H9 (cell line): ENCODE measurements around the gene SPEN. TPM values are rescaled to one million over a fixed set of nuclear protein-coding genes. Genes with fewer than 3 reads are reported as not detected.
A peak's percentile ranks its signal among the peaks of the same experiment; 100 is the strongest.

ENCODE experiments used
- DNase-seq: peaks from one replicate; pipeline ENCODE4 v3.0.0-alpha.2; 2017
- H2AFZ ChIP-seq: one replicate; pipeline ENCODE4 v1.6.1; 2013; ENCODE audit warnings: mild to moderate bottlenecking, low read length, control low read depth, moderate library complexity
- H2AK5ac ChIP-seq: 2 replicates; pipeline ENCODE4 v1.6.1; 2013; ENCODE audit warnings: low read length, control low read depth, mixed read lengths; ENCODE audit not compliant: insufficient read length
- H2BK120ac ChIP-seq: one replicate; pipeline ENCODE4 v1.6.1; 2013; ENCODE audit warnings: low read depth, mild to moderate bottlenecking, low read length, control low read depth, inconsistent platforms; ENCODE audit not compliant: poor library complexity, severe bottlenecking
- H2BK12ac ChIP-seq: 2 replicates; pipeline ENCODE4 v1.6.1; 2013; ENCODE audit warnings: low read length, control low read depth, mixed read lengths, low read depth; ENCODE audit not compliant: insufficient read length
- H2BK15ac ChIP-seq: 2 replicates; pipeline ENCODE4 v1.6.1; 2013; ENCODE audit warnings: low read depth, low read length, control low read depth
- H2BK20ac ChIP-seq: one replicate; pipeline ENCODE4 v1.6.1; 2013; ENCODE audit warnings: low read depth, mild to moderate bottlenecking, low read length, control low read depth, inconsistent platforms; ENCODE audit not compliant: poor library complexity, severe bottlenecking
- H2BK5ac ChIP-seq: 2 replicates; pipeline ENCODE4 v1.6.1; 2013; ENCODE audit warnings: low read length, control low read depth, mixed read lengths; ENCODE audit not compliant: insufficient read length
- H3K14ac ChIP-seq: 2 replicates; pipeline ENCODE4 v1.6.1; 2013; ENCODE audit warnings: low read length, control low read depth; ENCODE audit not compliant: insufficient read depth
- H3K18ac ChIP-seq: 2 replicates; pipeline ENCODE4 v1.6.1; 2013; ENCODE audit warnings: low read depth, mild to moderate bottlenecking, mixed read lengths, low read length, control low read depth; ENCODE audit not compliant: insufficient read length
- H3K23ac ChIP-seq: 2 replicates; pipeline ENCODE4 v1.6.1; 2013; ENCODE audit warnings: low read length, control low read depth, mixed read lengths, low read depth; ENCODE audit not compliant: insufficient read length
- H3K23me2 ChIP-seq: 2 replicates; pipeline ENCODE4 v1.6.1; 2013; ENCODE audit warnings: low read depth, mild to moderate bottlenecking, mixed read lengths, low read length, control low read depth; ENCODE audit not compliant: insufficient read length, poor library complexity, severe bottlenecking
- H3K27ac ChIP-seq: 2 replicates; pipeline ENCODE4 v1.5.1; 2013; ENCODE audit warnings: low read length, control low read depth, mixed read lengths, low read depth; ENCODE audit not compliant: insufficient read length
- H3K27me3 ChIP-seq: 2 replicates; pipeline ENCODE4 v1.6.1; 2013; ENCODE audit warnings: low read length, control low read depth, inconsistent platforms; ENCODE audit not compliant: insufficient read depth
- H3K4ac ChIP-seq: 2 replicates; pipeline ENCODE4 v1.6.1; 2013; ENCODE audit warnings: low read depth, mild to moderate bottlenecking, control low read depth, inconsistent platforms, low read length, moderate library complexity
- H3K4me1 ChIP-seq: 2 replicates; pipeline ENCODE4 v1.6.1; 2013; ENCODE audit warnings: low read length, control low read depth, inconsistent platforms; ENCODE audit not compliant: insufficient read depth
- H3K4me2 ChIP-seq: 2 replicates; pipeline ENCODE4 v1.6.1; 2013; ENCODE audit warnings: low read length, control low read depth, mixed read lengths; ENCODE audit not compliant: insufficient read length, insufficient read depth
- H3K56ac ChIP-seq: 2 replicates; pipeline ENCODE4 v1.6.1; 2013; ENCODE audit warnings: low read depth, mild to moderate bottlenecking, mixed read lengths, low read length, control low read depth; ENCODE audit not compliant: insufficient read length
- H3K79me1 ChIP-seq: 2 replicates; pipeline ENCODE4 v1.6.1; 2013; ENCODE audit warnings: low read depth, mild to moderate bottlenecking, moderate library complexity, low read length, control low read depth, inconsistent platforms; ENCODE audit not compliant: insufficient read depth, poor library complexity, severe bottlenecking
- H3K79me2 ChIP-seq: 2 replicates; pipeline ENCODE4 v1.6.1; 2013; ENCODE audit warnings: low read length, control low read depth, inconsistent platforms; ENCODE audit not compliant: insufficient read depth
- H3K9ac ChIP-seq: 2 replicates; pipeline ENCODE4 v1.6.1; 2013; ENCODE audit warnings: low read length, control low read depth, mixed read lengths; ENCODE audit not compliant: insufficient read length; ENCODE audit errors: extremely low read depth
- H3K9me3 ChIP-seq: one replicate; pipeline ENCODE4 v1.6.1; 2013; ENCODE audit warnings: low read depth, low read length, inconsistent platforms; ENCODE audit not compliant: control insufficient read depth
- H3T11ph ChIP-seq: one replicate; pipeline ENCODE4 v1.6.1; 2013; ENCODE audit warnings: mild to moderate bottlenecking, low read length, control low read depth, inconsistent platforms
- H4K20me1 ChIP-seq: one replicate; pipeline ENCODE4 v1.6.1; 2013; ENCODE audit not compliant: control insufficient read depth, insufficient read length, insufficient read depth
- H4K5ac ChIP-seq: 2 replicates; pipeline ENCODE4 v1.6.1; 2013; ENCODE audit warnings: low read depth, mild to moderate bottlenecking, mixed read lengths, low read length, control low read depth; ENCODE audit not compliant: insufficient read length
- H4K8ac ChIP-seq: replicated peaks from 2 replicates; pipeline ENCODE4 v1.6.1; 2013; ENCODE audit warnings: low read length, control low read depth, mixed read lengths, low read depth; ENCODE audit not compliant: insufficient read length
- H4K91ac ChIP-seq: 2 replicates; pipeline ENCODE4 v1.6.1; 2013; ENCODE audit warnings: low read depth, mild to moderate bottlenecking, moderate library complexity, mixed read lengths, low read length, control low read depth; ENCODE audit not compliant: insufficient read length
- H3K27ac Mint-ChIP-seq, 3 experiments: 2 replicates in 2 of 3; 3 replicates in 1 of 3; pipeline ENCODE4 v1.8.0; 2020 to 2021; ENCODE audit warnings: mixed read lengths in 3 of 3, mild to moderate bottlenecking in 1 of 3, moderate library complexity in 1 of 3
- H3K27me3 Mint-ChIP-seq: 2 replicates; pipeline ENCODE4 v1.8.0; 2021; ENCODE audit warnings: low read depth, mild to moderate bottlenecking, moderate library complexity, mixed read lengths
- H3K36me3 Mint-ChIP-seq, 3 experiments: 2 replicates in 2 of 3; 3 replicates in 1 of 3; pipeline ENCODE4 v1.8.0; 2020 to 2021; ENCODE audit warnings: low read depth in 3 of 3, mixed read lengths in 3 of 3; ENCODE audit not compliant: insufficient read depth in 1 of 3
- H3K4me1 Mint-ChIP-seq, 2 experiments: 2 replicates each; pipeline ENCODE4 v1.8.0; 2020; ENCODE audit warnings: mixed read lengths in 2 of 2
- H3K4me3 Mint-ChIP-seq, 2 experiments: 2 replicates in 1 of 2; 3 replicates in 1 of 2; pipeline ENCODE4 v1.8.0; 2020 to 2021; ENCODE audit warnings: mild to moderate bottlenecking in 2 of 2, mixed read lengths in 2 of 2, moderate library complexity in 1 of 2
- H3K9me3 Mint-ChIP-seq, 2 experiments: 2 replicates in 1 of 2; 3 replicates in 1 of 2; pipeline ENCODE4 v1.8.0; 2020; ENCODE audit warnings: mild to moderate bottlenecking in 2 of 2, mixed read lengths in 2 of 2, moderate library complexity in 1 of 2
- WGBS: extraction: QIAGEN DNeasy Blood & Tissue Kit; methylation state at CpG from one replicate; pipeline ENCODE4 v1.1.7; 2013; ENCODE audit warnings: missing lambda C conversion rate, low lambda C conversion rate, mixed read lengths; ENCODE audit not compliant: insufficient read length; ENCODE audit errors: extremely low coverage; 5-methylcytosine and 5-hydroxymethylcytosine counted together
- total RNA-seq: library from RNA; stranded (reverse); gene quantifications from 2 replicates; pipeline ENCODE4 v1.2.1, GENCODE V29; 2021
- TF ChIP-seq, protein P1 (sequence below): fragments of 200-600 bp; sonication (generic); conservative IDR thresholded peaks from 3 replicates; pipeline ENCODE4 v1.8.0; 2021; ENCODE audit warnings: antibody characterized with exemption, mild to moderate bottlenecking

The SPEN gene
- total RNA-seq, 1 experiment from 2014 or later: 59.6 TPM

DNA sequence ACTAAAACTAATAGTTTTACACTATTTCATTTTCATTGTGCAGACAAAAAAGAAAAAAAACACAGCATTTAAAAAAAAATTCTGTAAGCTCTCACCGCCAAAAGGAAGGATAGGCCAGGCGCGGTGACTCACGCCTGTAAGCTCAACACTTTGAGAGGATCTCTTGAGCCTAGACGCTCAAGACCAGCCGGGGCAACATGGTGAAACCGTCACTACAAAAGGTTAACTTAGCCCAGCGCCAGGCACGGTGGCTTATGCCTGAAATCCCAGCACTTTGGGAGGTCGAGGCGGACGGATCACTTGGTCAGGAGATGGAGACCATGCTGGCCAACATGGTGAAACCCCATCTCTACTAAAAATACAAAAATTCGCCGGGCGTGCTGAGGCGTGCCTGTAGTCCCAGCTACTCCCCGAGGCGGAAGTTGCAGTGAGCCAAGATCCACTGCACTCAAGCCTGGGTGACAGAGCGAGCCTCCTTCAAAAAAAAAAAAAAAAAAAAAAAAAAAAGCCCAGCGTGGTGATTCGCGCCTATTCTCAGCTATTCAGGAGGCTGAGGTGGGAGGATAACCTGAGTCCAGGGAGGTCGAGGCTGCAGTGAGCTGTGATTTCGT, 14.3 kb upstream of the SPEN start:
- DNase-seq: peak; percentile 45
- peaks cover 3% of the 10 kb centered on the region; the same call in 1 of the 2 replicates for H3K4me1 ChIP-seq
- H3K14ac ChIP-seq: no peak overlapping the region
- H3K27ac ChIP-seq: no peak overlapping the region
- no peak overlapping the region for H3K4ac ChIP-seq
- H4K20me1 ChIP-seq: no peaks in the 10 kb centered on the region
- no peak overlapping the region for H3K9ac ChIP-seq
- Mint-ChIP-seq H3K36me3 (peaks cover 7 to 11% (median 7%) of the 10 kb centered on the region in 3 experiments; a peak in 6 of 7 replicates), H3K27ac (peak overlapping the region; percentile 11 to 100 (median 92); a peak in 5 of 7 replicates), H3K27me3 (no peaks in the 10 kb centered on the region), H3K9me3 (no peaks in the 10 kb centered on the region; a peak in 1 of 5 replicates), H3K4me1 (peaks cover 40 to 45% of the 10 kb centered on the region in 2 experiments), H3K4me3 (peak overlapping the region; percentile 78 to 92)
- H2BK120ac ChIP-seq: no peak overlapping the region
- H4K5ac ChIP-seq: no peak overlapping the region
- H3T11ph ChIP-seq: no peak overlapping the region
- no peaks in the 10 kb centered on the region for H3K27me3 ChIP-seq
- H3K79me2 ChIP-seq: no peaks in the 10 kb centered on the region
- TF ChIP-seq, protein P1, sequence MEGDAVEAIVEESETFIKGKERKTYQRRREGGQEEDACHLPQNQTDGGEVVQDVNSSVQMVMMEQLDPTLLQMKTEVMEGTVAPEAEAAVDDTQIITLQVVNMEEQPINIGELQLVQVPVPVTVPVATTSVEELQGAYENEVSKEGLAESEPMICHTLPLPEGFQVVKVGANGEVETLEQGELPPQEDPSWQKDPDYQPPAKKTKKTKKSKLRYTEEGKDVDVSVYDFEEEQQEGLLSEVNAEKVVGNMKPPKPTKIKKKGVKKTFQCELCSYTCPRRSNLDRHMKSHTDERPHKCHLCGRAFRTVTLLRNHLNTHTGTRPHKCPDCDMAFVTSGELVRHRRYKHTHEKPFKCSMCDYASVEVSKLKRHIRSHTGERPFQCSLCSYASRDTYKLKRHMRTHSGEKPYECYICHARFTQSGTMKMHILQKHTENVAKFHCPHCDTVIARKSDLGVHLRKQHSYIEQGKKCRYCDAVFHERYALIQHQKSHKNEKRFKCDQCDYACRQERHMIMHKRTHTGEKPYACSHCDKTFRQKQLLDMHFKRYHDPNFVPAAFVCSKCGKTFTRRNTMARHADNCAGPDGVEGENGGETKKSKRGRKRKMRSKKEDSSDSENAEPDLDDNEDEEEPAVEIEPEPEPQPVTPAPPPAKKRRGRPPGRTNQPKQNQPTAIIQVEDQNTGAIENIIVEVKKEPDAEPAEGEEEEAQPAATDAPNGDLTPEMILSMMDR: no peak
- H4K8ac ChIP-seq: no peak overlapping the region
- no peaks in the 10 kb centered on the region for H3K9me3 ChIP-seq
- no peak overlapping the region for H2AK5ac ChIP-seq
- WGBS: no CpG with 5 or more reads among the region's 24 CpGs
- no peak overlapping the region for H3K23ac ChIP-seq
- H4K91ac ChIP-seq: no peak overlapping the region
- H3K18ac ChIP-seq: no peak overlapping the region
- no peak overlapping the region for H2BK12ac ChIP-seq
- peaks cover 14% of the 10 kb centered on the region for H3K23me2 ChIP-seq
- H3K56ac ChIP-seq: no peak overlapping the region
- H2BK15ac ChIP-seq: no peak overlapping the region
- H2AFZ ChIP-seq: no peak overlapping the region
- H3K79me1 ChIP-seq: no peaks in the 10 kb centered on the region
- no peak overlapping the region for H2BK5ac ChIP-seq
- peak overlapping the region; percentile 70 for H3K4me2 ChIP-seq
- no peak overlapping the region for H2BK20ac ChIP-seq
